ENCODE measurements around the gene HCN4. TPM values are rescaled to one million over a fixed set of nuclear protein-coding genes. Genes with fewer than 3 reads are reported as not detected.
"Not testable (repeated sequence)": the region's sequence is repeated elsewhere in the genome, so short reads cannot be mapped to it uniquely, and the experiment has no call there.

Gene HCN4
- total RNA-seq, 1 experiment from 2014 or later: not detected

DNA sequence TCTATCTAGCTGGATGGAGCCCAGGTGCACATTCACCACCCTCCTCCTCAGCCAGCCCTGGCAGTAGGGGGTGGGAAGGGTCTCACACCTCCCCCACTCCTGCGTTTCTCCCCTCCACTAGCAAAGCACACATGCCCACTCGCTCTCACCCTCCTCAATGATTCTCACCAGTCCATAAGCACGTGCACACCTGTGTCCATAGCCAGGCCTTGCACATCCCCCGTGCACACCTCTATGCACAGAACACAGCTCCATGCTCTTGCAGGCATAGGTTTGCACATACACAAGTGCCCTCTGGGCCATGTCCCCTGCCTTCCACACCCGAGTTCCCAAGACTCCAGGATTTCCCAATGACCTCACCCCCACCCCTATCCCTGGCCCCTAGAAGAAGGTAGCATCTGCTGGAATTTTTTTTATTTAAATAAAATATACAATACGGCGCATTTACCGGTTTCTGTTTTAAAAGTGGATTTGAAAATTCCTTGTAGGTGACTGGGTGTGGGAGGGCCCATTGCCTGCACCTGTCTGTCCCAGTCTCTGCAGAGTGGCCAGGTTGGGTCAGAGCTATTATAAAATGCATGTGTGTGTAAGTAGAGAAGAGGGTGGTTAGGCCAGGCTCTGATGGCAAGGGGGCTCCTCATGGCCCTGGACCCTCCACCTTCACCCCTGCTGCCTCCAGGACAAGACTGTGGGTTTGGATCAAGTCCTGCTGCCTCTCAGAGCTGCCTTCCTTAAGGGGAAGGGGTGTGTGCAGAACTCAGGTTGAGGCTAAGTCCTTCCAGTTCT, 49.1 kb downstream of the HCN4 start:
- peaks cover 22% of the 10 kb centered on the region for H3K27me3 ChIP-seq
- no peaks in the 10 kb centered on the region for H3K9me3 ChIP-seq (replicated peaks)
- H3K4me1 ChIP-seq: no peaks in the 10 kb centered on the region
- H3K36me3 ChIP-seq: no peaks in the 10 kb centered on the region
- DNase-seq: no peak
- no peak overlapping the region for H3K4me3 ChIP-seq
- no peak overlapping the region for H3K27ac ChIP-seq

DNA sequence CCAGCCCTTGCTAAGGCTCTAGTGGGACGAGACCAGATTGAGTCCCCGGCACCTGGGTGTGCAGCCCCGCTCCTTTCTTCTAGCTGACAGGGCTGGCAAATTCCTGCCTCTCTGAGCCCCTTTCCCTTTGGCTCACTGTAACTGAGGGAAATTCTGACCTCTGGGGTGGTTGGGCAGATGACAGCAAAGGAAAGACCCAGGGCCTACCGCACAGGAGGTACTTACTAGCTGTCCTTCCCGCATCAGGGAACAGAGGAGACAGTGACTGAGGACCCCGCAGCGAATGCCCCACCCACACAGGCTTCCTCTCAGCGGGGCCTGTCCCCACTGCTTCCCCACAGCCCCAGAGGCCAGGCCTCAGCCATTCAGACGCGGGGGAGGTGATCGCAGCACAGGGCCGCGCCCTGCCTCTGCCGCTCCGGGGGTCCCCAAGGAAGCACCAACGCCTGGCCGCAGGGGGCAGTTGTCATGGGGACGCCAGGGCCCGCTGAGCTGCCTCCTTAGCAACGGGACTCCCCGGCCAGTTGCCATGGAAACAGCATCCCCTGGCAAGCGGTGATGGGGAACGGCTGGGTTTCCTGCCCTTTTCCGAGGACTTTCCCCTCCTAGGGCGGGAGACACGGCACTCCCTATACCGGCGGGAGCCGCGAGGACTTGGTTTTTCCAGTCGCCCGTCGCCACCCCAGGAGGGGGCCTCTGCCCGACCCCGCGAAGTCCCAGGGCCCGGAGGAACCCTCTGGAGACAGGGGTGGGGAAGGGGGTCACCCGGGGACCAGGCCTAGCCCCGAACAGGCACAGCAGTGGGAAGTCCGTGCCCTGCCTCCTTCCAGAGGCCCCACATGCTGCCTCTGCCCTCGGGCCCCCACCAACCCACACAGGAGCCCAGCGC, 50.1 kb downstream of the HCN4 start:
- Histone ChIP-seq H3K4me3 (no peak overlapping the region), H3K27ac (no peak overlapping the region), H3K4me1 (no peaks in the 10 kb centered on the region), H3K27me3 (peaks cover 22% of the 10 kb centered on the region), H3K36me3 (no peaks in the 10 kb centered on the region), H3K9me3 (replicated peaks) (no peaks in the 10 kb centered on the region)
- DNase-seq: no peak

DNA sequence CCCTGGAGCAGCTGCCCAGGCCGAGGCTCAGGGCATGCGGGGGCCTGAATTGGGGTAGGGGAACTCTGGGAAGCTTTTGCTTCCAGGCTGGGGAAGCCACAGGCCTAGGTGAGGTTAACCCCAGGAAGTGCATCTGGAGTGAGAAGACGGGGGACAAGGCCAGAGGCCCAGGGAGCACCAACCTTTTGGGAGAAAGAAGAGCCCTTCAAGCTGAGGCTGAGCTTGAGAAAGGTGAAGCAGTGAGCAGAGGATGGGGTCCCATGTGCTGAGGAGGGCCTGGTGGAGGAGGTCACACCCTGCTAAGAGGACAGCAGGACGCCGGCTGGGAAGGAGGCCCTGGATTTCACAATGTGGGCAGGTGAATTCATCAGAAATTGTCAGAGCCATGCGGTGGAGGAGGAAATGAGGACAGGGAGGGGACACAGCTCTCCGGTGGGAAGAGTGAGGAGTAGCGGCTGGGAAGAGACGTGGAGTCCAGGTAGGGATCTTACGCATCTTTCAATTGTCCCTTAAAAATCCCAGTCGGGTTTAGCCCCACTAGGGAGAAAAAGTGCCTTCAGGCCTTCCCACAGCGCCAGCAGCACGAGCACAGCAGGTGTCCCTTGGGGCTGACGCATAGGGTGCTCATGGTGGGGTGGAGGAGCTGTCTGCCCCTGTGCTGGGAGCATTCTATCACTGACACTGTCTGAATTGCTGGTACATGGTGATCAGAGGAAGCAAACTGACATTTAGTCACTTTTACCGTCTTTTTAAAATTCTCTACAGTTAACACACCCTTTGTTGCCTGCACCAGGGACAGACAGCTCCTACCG, 50.9 kb downstream of the HCN4 start:
- Histone ChIP-seq H3K4me3 (no peak overlapping the region), H3K27ac (no peak overlapping the region), H3K27me3 (peaks cover 22% of the 10 kb centered on the region), H3K9me3 (replicated peaks) (no peaks in the 10 kb centered on the region), H3K36me3 (no peaks in the 10 kb centered on the region), H3K4me1 (no peaks in the 10 kb centered on the region)
- no peak for DNase-seq

DNA sequence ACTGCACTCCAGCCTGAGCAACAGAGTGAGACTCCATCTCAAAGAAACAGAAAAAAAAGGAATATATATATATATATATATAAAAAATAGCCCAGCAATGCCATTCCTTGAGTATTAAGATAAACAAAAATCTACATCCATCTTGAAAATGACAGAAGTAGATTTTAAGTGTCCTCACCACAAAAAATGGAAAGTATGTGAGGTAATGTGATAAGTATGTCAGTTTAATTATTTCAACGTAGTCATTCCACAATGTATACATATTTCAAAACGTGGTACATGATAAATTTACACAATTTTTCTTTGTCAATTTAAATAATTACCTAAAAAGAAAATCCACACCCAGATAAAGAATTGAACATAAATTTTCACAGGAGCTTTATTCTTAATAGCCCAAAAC, 54.9 kb downstream of the HCN4 start:
- Histone ChIP-seq H3K27ac (no peak overlapping the region), H3K4me3 (no peak overlapping the region), H3K4me1 (no peaks in the 10 kb centered on the region), H3K36me3 (no peaks in the 10 kb centered on the region), H3K9me3 (replicated peaks) (no peaks in the 10 kb centered on the region), H3K27me3 (peaks cover 17% of the 10 kb centered on the region; the same call in 1 of the 2 replicates)
- DNase-seq: no peak

DNA sequence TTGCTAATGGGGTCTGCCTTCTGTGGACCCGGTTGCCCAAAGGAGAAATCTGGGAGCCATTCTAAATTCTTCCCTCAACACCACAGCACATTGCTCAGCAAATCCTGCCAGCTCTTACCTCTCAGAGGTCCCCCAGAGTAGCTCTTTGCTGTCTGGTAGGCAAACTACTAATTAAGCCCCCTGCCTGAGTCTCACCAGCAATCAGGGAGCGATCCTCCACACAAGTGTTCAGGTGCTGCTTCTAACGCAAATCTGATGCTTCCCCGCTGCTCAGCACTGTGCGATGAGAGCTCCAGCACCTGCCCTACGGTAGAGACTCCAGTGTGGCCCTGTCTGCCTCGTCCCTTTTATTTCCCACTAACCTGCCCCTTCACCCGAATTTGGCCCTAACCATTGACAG, 60.5 kb downstream of the HCN4 start:
- Histone ChIP-seq H3K4me3 (no peak overlapping the region), H3K27ac (no peak overlapping the region), H3K36me3 (no peaks in the 10 kb centered on the region), H3K4me1 (no peaks in the 10 kb centered on the region), H3K27me3 (peaks cover 6% of the 10 kb centered on the region; the same call in 1 of the 2 replicates), H3K9me3 (replicated peaks) (no peaks in the 10 kb centered on the region)
- DNase-seq: no peak

DNA sequence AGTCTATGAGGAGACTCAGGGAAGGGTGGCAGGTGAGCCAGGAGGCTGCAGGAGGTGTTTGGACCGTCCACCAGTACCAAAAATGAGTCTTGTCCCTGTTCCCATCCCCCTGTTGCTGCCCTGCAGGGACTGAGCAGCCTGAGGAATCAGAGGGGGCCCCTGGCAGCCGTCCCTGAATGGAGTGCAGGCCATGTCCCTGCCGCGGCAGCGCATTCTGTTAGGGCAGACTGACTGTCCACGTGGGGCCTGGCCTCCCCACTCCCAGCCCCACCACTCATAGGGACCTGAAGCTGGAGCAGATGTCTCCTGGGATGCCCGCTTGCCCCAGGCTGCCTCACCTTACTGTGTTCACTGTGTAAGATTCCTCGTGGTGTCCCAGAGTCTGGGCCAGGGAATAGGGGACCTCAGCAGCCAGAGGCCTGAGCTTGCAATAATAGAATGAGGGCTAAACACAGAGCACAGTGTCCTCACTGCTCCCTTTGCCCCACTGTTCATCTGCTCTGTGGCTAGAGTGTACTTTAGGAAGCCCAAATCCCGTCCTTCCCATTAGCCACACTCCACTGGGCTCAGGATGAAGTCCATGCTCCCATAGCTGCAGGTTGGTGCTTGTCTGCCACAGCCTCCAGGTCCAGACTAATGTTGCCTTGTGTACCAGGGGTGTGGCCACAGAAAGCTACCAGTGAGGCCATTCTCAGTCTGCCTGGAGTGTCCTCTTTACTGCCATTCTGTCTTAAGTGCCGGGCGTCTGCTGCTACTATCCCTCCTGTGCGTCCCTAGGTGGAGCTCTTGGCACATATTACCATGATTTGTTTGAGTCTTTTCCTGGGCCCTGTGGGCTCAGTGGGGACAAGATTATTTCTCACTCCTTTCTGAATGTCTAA, 63.2 kb downstream of the HCN4 start:
- H3K27me3 ChIP-seq: peaks cover 4% of the 10 kb centered on the region; the same call in 1 of the 2 replicates
- no peak overlapping the region for H3K27ac ChIP-seq
- H3K9me3 ChIP-seq (replicated peaks): no peaks in the 10 kb centered on the region
- peak; percentile 37 to 69 for DNase-seq
- no peak overlapping the region for H3K4me3 ChIP-seq
- no peaks in the 10 kb centered on the region for H3K4me1 ChIP-seq
- H3K36me3 ChIP-seq: no peaks in the 10 kb centered on the region

DNA sequence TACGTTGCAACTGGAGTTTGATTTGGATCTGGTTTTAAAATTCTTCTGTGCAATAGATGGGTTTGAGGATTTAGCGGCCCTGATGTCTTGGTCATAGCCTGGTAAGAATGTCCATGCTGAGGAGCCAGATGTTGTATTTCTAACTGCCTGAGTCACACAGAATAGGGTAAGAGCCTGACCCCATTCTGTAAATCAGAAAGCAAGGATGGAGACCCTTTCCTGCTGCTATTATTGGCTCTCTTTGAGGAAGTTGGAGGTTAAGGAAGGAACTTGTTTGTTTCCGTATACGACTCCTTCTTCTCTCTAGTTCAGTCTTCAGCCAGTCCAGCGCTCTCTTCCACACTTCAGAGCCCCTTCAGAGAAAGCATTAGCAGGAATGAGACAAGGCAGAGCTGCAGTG, 65.1 kb downstream of the HCN4 start:
- no peak for DNase-seq
- Histone ChIP-seq H3K27ac (no peak overlapping the region), H3K9me3 (replicated peaks) (no peaks in the 10 kb centered on the region), H3K27me3 (no peaks in the 10 kb centered on the region), H3K36me3 (no peaks in the 10 kb centered on the region), H3K4me1 (no peaks in the 10 kb centered on the region), H3K4me3 (no peak overlapping the region)

DNA sequence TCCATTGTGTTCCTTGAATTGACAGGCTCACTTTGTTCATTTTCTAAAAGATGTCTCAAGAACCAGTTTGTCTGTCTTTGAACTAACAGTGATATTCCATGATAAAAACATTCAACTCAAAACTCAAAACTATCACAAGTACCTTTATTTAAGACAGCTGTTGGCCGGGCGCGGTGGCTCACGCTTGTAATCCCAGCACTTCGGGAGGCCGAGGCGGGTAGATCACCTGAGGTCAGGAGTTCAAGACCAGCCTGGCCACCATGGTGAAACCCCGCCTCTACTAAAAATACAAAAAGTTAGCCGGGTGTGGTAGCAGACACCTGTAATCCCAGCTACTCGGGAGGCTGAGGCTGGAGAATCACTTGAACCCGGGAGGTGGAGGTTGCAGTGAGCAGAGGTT, 68.5 kb downstream of the HCN4 start:
- not testable (repeated sequence) for H3K9me3 ChIP-seq (replicated peaks); DNase-seq; H3K27me3 ChIP-seq; H3K4me1 ChIP-seq; H3K27ac ChIP-seq; H3K4me3 ChIP-seq; H3K36me3 ChIP-seq

DNA sequence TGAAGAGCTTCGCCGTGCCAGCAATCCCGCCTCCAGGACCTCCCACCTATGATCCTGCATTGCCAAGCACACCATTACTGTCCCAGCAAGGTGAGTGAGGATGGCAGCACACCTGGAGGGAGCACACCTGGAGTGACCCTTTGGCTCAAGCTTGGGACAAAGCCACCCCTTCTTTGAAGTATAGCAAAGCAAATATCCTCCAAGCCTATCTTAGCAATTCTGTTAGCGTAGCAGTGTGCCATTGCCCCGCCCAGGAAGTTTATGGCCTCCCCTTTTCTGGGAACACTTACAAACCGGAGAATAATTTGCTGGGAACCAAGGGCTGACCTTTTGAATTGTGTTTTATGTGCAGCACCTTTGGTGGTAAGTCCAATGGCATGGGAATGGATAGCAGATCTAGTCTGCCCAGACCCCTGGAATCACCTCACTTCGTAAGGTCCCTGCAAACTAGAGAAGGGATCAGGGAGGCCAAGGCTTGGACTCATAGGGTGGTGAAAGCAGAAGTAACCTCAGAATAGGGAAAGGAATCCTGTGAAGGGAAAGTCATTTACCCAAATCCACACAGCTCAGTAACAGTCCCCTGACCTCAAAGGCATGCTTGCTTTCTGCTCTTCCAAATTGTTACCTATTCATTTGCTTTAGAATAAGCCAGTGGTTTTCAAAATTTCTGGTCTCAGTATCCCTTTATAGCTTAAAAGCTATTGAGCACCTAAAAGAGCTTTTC, 70.1 kb downstream of the HCN4 start:
- no peak for DNase-seq
- Histone ChIP-seq H3K4me3 (no peak overlapping the region), H3K27me3 (no peaks in the 10 kb centered on the region), H3K9me3 (replicated peaks) (no peaks in the 10 kb centered on the region), H3K36me3 (no peaks in the 10 kb centered on the region), H3K4me1 (no peaks in the 10 kb centered on the region), H3K27ac (no peak overlapping the region)

DNA sequence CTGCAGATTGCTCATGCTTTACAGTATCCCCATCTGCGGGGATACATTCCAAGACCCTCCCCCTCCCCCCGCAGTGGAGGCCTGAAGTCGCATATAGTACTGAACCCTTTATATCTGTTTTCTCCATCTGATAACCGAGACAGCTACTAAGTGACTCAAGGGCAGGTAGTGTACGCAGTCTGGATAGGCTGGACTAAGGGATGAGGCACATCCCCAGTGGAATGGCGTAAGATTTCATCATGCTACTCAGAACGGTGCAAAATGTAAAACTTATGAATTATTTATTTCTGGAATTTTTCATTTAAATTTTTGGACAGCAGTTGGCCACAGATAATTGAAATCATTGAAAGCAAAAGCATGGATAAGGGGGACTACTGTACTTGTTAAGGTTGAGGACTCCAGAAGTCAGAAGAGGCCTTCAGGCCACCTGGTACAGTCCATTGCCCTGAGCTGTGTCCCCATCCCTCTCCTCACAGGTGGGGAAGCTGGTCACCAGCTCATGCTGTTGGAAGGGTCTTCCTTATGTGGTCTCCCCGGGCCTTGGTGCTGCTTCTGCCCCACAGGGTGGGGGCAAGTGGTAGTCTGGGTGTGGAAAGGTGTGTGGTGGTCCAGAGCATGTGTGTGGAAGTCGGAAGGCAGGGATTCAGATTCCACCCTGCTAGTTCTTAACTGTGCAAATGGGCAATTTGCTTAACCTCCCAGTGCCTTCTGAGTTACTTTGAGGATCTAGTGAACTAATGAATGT, 72.0 kb downstream of the HCN4 start:
- DNase-seq: no peak
- H3K4me1 ChIP-seq: no peaks in the 10 kb centered on the region
- H3K9me3 ChIP-seq (replicated peaks): no peaks in the 10 kb centered on the region
- no peak overlapping the region for H3K4me3 ChIP-seq
- H3K36me3 ChIP-seq: no peaks in the 10 kb centered on the region
- H3K27ac ChIP-seq: no peak overlapping the region
- no peaks in the 10 kb centered on the region for H3K27me3 ChIP-seq

DNA sequence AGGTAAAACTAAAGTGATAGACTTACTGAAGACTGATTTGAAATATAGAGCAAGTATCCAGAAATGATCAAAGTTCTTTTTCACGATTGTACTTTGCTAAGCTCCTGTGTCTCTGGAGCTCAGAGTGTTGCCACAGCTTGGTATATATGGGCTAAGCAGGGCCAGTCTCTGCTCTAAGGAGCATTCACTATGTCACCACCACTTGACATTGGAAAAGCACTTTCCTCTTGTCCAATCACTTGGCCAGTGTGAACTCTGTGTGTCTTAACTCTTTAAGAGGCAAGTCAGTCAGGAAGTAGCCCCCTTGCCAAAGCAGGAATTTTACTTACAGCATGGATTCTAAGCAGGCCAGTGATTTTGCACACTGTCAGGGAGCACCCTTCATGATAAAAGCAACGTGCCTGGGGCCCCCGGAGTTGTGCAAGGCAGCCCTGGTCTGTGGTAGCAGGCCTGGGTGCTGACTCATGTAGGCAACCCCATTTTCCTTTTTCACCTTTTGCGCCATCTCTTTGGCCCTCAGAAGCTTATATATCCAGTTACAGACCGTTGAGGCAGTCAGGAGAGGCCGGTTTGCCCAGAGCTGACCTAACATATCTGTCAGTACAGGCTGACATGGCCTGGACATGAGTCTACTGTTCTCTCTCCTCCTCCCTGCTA, 73.0 kb downstream of the HCN4 start:
- DNase-seq: no peak
- H3K36me3 ChIP-seq: no peaks in the 10 kb centered on the region
- H3K27ac ChIP-seq: no peak overlapping the region
- no peaks in the 10 kb centered on the region for H3K27me3 ChIP-seq
- H3K4me1 ChIP-seq: no peaks in the 10 kb centered on the region
- H3K4me3 ChIP-seq: no peak overlapping the region
- H3K9me3 ChIP-seq (replicated peaks): no peaks in the 10 kb centered on the region

DNA sequence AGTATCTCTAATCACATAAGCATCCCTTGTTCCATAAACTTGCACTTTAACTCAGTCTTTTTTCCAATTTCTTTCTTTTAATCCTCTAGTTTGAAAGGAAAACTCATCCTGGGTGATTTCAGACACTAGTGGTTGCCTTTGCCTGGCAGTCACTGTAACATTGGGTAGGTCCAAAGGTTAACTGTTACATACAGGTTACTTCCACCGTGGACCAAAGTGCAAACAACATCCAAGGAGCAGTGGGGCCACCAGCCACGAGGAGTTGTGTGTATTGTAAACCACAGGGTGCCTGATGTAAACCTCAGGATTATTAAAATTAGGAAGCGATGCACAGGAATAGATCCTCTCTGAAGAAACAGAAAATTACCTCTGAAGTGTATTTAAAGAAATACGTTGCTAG, 75.0 kb downstream of the HCN4 start:
- Histone ChIP-seq H3K27ac (no peak overlapping the region), H3K36me3 (no peaks in the 10 kb centered on the region), H3K4me3 (no peak overlapping the region), H3K27me3 (no peaks in the 10 kb centered on the region), H3K9me3 (replicated peaks) (no peaks in the 10 kb centered on the region), H3K4me1 (no peaks in the 10 kb centered on the region)
- DNase-seq: no peak

DNA sequence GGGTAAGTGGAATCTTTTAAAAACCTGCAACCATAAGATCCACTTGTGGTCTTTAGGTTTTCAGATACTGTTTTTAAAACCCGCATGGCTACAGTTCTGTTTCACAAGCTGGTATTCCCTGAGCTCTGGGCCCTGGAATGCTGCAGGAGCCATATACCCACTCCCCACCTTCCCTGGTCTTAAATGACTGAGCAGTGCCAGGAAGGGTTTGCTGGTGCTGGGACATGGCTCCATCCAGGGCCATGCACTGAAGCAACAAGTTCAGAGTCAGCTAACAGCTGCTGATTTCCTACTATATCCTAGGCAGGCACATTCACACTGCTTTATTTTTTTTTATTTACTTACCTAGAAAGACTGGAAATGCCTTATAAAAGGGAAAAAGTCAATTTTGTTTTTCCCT, 77.3 kb downstream of the HCN4 start:
- Histone ChIP-seq H3K4me1 (no peaks in the 10 kb centered on the region), H3K36me3 (no peaks in the 10 kb centered on the region)

More for the DNA sequence above, 77.3 kb downstream of the HCN4 start:
- no peak overlapping the region for H3K4me3 ChIP-seq
- DNase-seq: no peak
- H3K9me3 ChIP-seq (replicated peaks): no peaks in the 10 kb centered on the region
- no peaks in the 10 kb centered on the region for H3K27me3 ChIP-seq
- H3K27ac ChIP-seq: no peak overlapping the region

Data from SJCRH30 (cell line).